ENCODE measurements around the gene USP50.

The USP50 gene

DNA sequence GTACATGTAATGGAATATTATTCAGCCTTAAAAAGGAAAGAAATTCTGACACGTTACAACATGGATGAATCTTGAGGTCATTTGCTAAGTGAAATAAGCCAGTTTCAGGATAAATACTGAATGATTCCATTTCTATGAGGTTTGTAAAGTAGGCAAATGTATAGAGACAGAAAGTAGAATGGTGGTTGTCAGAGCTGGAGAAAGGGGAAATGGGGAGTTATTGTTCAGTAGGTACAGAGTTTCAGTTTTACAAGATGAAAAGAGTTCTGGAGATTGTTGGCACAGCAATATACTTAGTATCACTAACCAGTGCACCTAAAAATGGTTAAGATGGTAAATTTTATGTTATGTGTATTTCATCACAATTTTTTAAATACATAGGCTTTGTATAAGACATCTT lies 61.7 kb downstream of the USP50 start:
- Mint-ChIP-seq H3K27ac (peak overlapping the region; percentile 42), H3K36me3 (ENCODE audit: low read depth) (peaks cover 74% of the 10 kb centered on the region)

DNA sequence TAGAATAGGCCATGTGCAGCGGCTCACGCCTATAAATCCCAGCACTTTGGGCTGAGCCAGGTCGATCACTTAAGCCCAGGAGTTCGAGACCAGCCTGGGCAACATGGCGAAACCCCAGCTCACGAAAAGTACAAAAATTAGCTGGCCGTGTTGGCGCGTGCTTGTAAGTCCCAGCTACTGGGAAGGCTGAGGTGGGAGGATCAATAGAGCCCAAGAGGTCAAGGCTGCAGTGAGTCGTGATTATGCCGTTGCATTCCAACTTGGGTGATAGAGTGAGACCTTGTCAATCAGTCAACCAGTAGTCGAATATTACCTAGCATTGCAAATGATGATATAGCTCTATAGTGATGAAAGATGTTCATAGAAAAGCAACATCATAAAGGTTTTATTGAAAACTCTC lies 70.3 kb downstream of the USP50 start:
- Mint-ChIP-seq H3K9me3 (no peaks in the 10 kb centered on the region), H3K27me3 (no peaks in the 10 kb centered on the region), H3K4me3 (no peak overlapping the region), H3K36me3 (ENCODE audit: low read depth) (peaks cover 58% of the 10 kb centered on the region), H3K4me1 (ENCODE audit: low read depth) (no peaks in the 10 kb centered on the region), H3K27ac (no peak overlapping the region)

More for the DNA sequence above, 61.7 kb downstream of the USP50 start:
- no peaks in the 10 kb centered on the region for H3K27me3 Mint-ChIP-seq
- H3K9me3 Mint-ChIP-seq, result no peaks in the 10 kb centered on the region
- no peak overlapping the region for H3K4me3 Mint-ChIP-seq
- H3K4me1 Mint-ChIP-seq (ENCODE audit: low read depth), result peaks cover 38% of the 10 kb centered on the region

DNA sequence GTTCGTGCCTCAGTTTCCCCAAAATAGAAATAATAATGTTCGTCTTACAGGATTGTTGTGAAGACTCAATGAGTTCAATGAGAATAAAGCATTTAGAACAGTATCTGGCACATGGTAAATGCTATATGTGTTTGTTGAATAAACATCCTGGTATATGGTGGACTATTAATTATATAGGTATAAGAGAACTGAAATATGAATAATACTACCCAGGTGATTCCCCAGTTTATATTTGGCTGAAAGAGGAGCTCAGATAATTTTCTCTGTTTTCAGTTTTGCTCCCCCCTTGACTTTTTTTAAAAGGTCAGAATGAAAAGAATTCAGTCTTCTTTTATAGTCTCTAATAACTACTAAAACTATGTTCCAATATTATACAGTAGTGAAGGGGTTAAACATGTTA lies 75.4 kb downstream of the USP50 start:
- H3K27me3 Mint-ChIP-seq, result no peaks in the 10 kb centered on the region
- peaks cover 42% of the 10 kb centered on the region for H3K36me3 Mint-ChIP-seq (ENCODE audit: low read depth)
- H3K4me1 Mint-ChIP-seq (ENCODE audit: low read depth), result peaks cover 3% of the 10 kb centered on the region
- no peaks in the 10 kb centered on the region for H3K9me3 Mint-ChIP-seq
- no peak overlapping the region for H3K27ac Mint-ChIP-seq
- H3K4me3 Mint-ChIP-seq, result no peak overlapping the region

GRCh38 chr15:50463423-50464358 lies 82.8 kb downstream of the USP50 start:
- H3K4me1 Mint-ChIP-seq (ENCODE audit: low read depth), result peaks cover 28% of the 10 kb centered on the region
- H3K36me3 Mint-ChIP-seq (ENCODE audit: low read depth), result peaks cover 60% of the 10 kb centered on the region
- H3K9me3 Mint-ChIP-seq, result no peaks in the 10 kb centered on the region
- H3K27me3 Mint-ChIP-seq, result no peaks in the 10 kb centered on the region
- peak overlapping the region; percentile 61 for H3K27ac Mint-ChIP-seq
- no peak overlapping the region for H3K4me3 Mint-ChIP-seq

- Mint-ChIP-seq H3K4me3 (no peak overlapping the region), H3K27me3 (no peaks in the 10 kb centered on the region), H3K36me3 (ENCODE audit: low read depth) (peaks cover 59% of the 10 kb centered on the region), H3K9me3 (no peaks in the 10 kb centered on the region), H3K4me1 (ENCODE audit: low read depth) (peaks cover 16% of the 10 kb centered on the region), H3K27ac (no peak overlapping the region)
These were observed 87.9 kb downstream of the USP50 start for GRCh38 chr15:50458348-50459112.

DNA sequence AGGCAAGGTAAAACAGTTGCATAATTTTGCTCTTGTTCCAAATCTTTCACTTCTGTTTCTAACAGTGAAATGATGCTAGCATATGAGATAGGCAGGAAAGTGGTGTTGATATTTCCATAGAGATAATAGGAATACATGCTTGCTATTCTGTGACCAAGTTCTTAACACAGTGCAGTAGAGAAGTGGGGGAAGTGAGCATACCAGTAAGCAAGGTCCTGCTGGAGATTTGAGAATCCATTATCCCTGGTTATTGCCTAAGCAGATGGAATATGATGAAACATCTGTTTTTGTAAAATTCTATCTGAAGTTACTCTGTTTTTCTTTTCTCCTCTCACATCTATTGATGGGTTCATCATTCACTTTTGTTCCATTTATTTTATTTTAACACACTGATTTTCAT lies 93.5 kb downstream of the USP50 start:
- Mint-ChIP-seq H3K27ac (no peak overlapping the region), H3K4me3 (no peak overlapping the region), H3K4me1 (ENCODE audit: low read depth) (no peaks in the 10 kb centered on the region), H3K27me3 (no peaks in the 10 kb centered on the region), H3K9me3 (no peaks in the 10 kb centered on the region), H3K36me3 (ENCODE audit: low read depth) (peaks cover 42% of the 10 kb centered on the region)
